Measurements from ENCODE around the gene PIK3CA. TPM values are rescaled to one million over a fixed set of nuclear protein-coding genes. Genes with fewer than 3 reads are reported as not detected.

PIK3CA gene
- total RNA-seq, 4 donors from 2014 or later: 7.3 to 12.4 (median 10.9) TPM

GRCh38 chr3:179286331-179286730 lies 138.2 kb downstream of the PIK3CA start:
- no peaks in the 10 kb centered on the region for H3K27me3 ChIP-seq
- no peak overlapping the region for H3K27ac ChIP-seq
- H3K9me3 ChIP-seq: no peaks in the 10 kb centered on the region
- no peak for DNase-seq
- H3K4me1 ChIP-seq: no peaks in the 10 kb centered on the region
- TF ChIP-seq POLR2A (IDR thresholded peaks at IDR 0.05): no peak
- no peak for TF ChIP-seq CTCF (IDR thresholded peaks at IDR 0.05)
- H3K36me3 ChIP-seq: no peaks in the 10 kb centered on the region
- H3K4me3 ChIP-seq: no peak overlapping the region

- DNase-seq: no peak
- H3K36me3 ChIP-seq: no peaks in the 10 kb centered on the region
- no peaks in the 10 kb centered on the region for H3K27me3 ChIP-seq
- no peaks in the 10 kb centered on the region for H3K9me3 ChIP-seq
- H3K4me3 ChIP-seq: no peak overlapping the region
- H3K27ac ChIP-seq: no peak overlapping the region
- no peak for TF ChIP-seq CTCF (IDR thresholded peaks at IDR 0.05)
- TF ChIP-seq POLR2A (IDR thresholded peaks at IDR 0.05): no peak
- H3K4me1 ChIP-seq: no peaks in the 10 kb centered on the region
Observed at GRCh38 chr3:179288845-179289244, 140.7 kb downstream of the PIK3CA start.

- no peak for TF ChIP-seq POLR2A (IDR thresholded peaks at IDR 0.05)
- TF ChIP-seq CTCF (IDR thresholded peaks at IDR 0.05): no peak
- Histone ChIP-seq H3K4me1 (no peaks in the 10 kb centered on the region), H3K27me3 (no peaks in the 10 kb centered on the region), H3K9me3 (no peaks in the 10 kb centered on the region), H3K27ac (no peak overlapping the region), H3K36me3 (no peaks in the 10 kb centered on the region), H3K4me3 (no peak overlapping the region)
- no peak for DNase-seq
Observed at GRCh38 chr3:179289295-179289694, 141.1 kb downstream of the PIK3CA start.

Small RNAs within 50 kb of the gene (small RNA-seq; reads per million reads assigned to genes)
- gene RF00402: 0 reads per million in 2 donors

Other genes starting within 250 kb of the PIK3CA start
- 10 to 100 TPM in 2 of 4 donors, 1 to 10 TPM in 2; 8.3 to 11.7 (median 10.0) TPM for gene ZMAT3, start 76.5 kb upstream of the PIK3CA start, total RNA-seq
- gene KCNMB3, start 102.8 kb downstream of the PIK3CA start, total RNA-seq: 10 to 100 TPM in 1 of 4 donors, 1 to 10 TPM in 3; 1.6 to 18.2 (median 4.6) TPM
- gene ZNF639, start 174.7 kb downstream of the PIK3CA start, total RNA-seq: 10 to 100 TPM; 24.0 to 51.2 (median 29.8) TPM
- gene MFN1, start 199.4 kb downstream of the PIK3CA start, total RNA-seq: 100 to 1,000 TPM in 1 of 4 donors, 10 to 100 TPM in 3; 34.0 to 124 (median 45.3) TPM